Breast epithelium (tissue), 4 donors: Measurements from ENCODE around the gene C11orf68. TPM values are rescaled to one million over a fixed set of nuclear protein-coding genes. Genes with fewer than 3 reads are reported as not detected.

Source experiments
- DNase-seq, 2 donors: peaks; one replicate each; pipeline ENCODE4 v3.0.0-alpha.2; 2019; ENCODE audit warnings: low spot score in 2 of 2
- H3K27ac ChIP-seq, 2 donors: fragments of 200-600 bp; sonication (generic) in 1 of 2; one replicate each; pipeline ENCODE4 v1.5.1; 2016 to 2019; ENCODE audit warnings: mild to moderate bottlenecking in 1 of 2
- H3K27me3 ChIP-seq, 2 donors: fragments of 200-600 bp; sonication (generic) in 1 of 2; one replicate each; pipeline versions ENCODE4 v1.5.1 to v1.6.0; 2017 to 2019; ENCODE audit warnings: control low read depth in 1 of 2, mild to moderate bottlenecking in 1 of 2
- H3K36me3 ChIP-seq: fragments of 200-600 bp; one replicate; pipeline ENCODE4 v1.5.1; 2019
- H3K4me1 ChIP-seq, 2 donors: fragments of 200-600 bp; sonication (generic); one replicate each; pipeline ENCODE4 v1.5.1; 2016 to 2019; ENCODE audit warnings: control low read depth in 1 of 2
- H3K4me3 ChIP-seq, 3 donors: fragments of 200-600 bp; sonication (generic); 1 replicate in 2 of 3; 2 replicates in 1 of 3; pipeline ENCODE4 v1.5.1; 2016 to 2019; ENCODE audit warnings: mild to moderate bottlenecking in 3 of 3, moderate library complexity in 2 of 3
- H3K9me3 ChIP-seq, 2 donors: fragments of 200-600 bp; sonication (generic) in 1 of 2; one replicate each; pipeline ENCODE4 v1.5.1; 2016 to 2019; ENCODE audit warnings: control low read depth in 1 of 2
- POLR2A ChIP-seq: fragments of 450-650 bp; IDR thresholded peaks from one replicate; pipeline ENCODE4 v1.6.1; 2016; ENCODE audit warnings: antibody characterized with exemption, mild to moderate bottlenecking, moderate library complexity
- POLR2AphosphoS5 ChIP-seq, 3 donors: sonication (generic); formaldehyde crosslinking; IDR thresholded peaks; one replicate each; pipeline ENCODE4 v1.6.1; 2017; ENCODE audit warnings: antibody characterized with exemption in 3 of 3
- intact Hi-C: fragments of 100-400 bp; cut with DNase I; formaldehyde crosslinking; loops from one replicate; pipeline ENCODE4 v1.15.1; 2023; ENCODE audit warnings: low total_unique reads
- total RNA-seq, 3 donors: library from RNA; depleted of rRNA; stranded (reverse); fragments of >200 nt; gene quantifications; one replicate each; pipeline ENCODE4 v1.1.0, GENCODE V29; 2016
- TF ChIP-seq, protein P1 (sequence below), 3 donors: fragments of 450-650 bp; IDR thresholded peaks; one replicate each; pipeline ENCODE4 v1.5.1; 2016 to 2017; ENCODE audit warnings: antibody characterized with exemption in 3 of 3, mild to moderate bottlenecking in 3 of 3, moderate library complexity in 3 of 3

Gene C11orf68
- total RNA-seq, 3 donors from 2014 or later: 16.7 to 20.3 (median 19.7) TPM

DNA sequence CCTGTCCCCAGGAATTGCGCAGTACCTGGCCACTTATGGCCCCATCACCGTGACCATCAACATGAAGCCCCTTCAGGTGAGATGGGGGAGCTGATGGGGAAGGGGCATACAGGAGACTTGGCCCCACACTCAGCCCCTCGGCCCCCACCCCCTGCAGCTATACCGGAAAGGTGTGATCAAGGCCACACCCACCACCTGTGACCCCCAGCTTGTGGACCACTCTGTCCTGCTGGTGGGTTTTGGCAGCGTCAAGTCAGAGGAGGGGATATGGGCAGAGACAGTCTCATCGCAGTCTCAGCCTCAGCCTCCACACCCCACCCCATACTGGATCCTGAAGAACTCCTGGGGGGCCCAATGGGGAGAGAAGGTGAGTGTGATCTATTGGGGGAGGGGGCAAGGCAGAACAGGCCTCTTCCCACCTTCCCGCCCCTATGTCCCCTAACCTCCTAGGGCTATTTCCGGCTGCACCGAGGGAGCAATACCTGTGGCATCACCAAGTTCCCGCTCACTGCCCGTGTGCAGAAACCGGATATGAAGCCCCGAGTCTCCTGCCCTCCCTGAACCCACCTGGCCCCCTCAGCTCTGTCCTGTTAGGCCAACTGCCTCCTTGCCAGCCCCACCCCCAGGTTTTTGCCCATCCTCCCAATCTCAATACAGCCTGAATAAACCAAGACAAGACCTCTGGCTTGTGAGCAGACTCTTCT lies 35.7 kb downstream of the C11orf68 start:
- Histone ChIP-seq H3K9me3 (no peaks in the 10 kb centered on the region), H3K36me3 (no peaks in the 10 kb centered on the region), H3K27me3 (no peaks in the 10 kb centered on the region), H3K27ac (no peak overlapping the region), H3K4me3 (no peak overlapping the region), H3K4me1 (peaks cover 5 to 12% of the 10 kb centered on the region in 2 donors)
- no peak for DNase-seq
- TF ChIP-seq POLR2AphosphoS5 (IDR thresholded peaks at IDR 0.05) (no peak), POLR2A (no peak)
- TF ChIP-seq, protein P1, sequence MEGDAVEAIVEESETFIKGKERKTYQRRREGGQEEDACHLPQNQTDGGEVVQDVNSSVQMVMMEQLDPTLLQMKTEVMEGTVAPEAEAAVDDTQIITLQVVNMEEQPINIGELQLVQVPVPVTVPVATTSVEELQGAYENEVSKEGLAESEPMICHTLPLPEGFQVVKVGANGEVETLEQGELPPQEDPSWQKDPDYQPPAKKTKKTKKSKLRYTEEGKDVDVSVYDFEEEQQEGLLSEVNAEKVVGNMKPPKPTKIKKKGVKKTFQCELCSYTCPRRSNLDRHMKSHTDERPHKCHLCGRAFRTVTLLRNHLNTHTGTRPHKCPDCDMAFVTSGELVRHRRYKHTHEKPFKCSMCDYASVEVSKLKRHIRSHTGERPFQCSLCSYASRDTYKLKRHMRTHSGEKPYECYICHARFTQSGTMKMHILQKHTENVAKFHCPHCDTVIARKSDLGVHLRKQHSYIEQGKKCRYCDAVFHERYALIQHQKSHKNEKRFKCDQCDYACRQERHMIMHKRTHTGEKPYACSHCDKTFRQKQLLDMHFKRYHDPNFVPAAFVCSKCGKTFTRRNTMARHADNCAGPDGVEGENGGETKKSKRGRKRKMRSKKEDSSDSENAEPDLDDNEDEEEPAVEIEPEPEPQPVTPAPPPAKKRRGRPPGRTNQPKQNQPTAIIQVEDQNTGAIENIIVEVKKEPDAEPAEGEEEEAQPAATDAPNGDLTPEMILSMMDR (IDR thresholded peaks at IDR 0.05): no peak
- intact Hi-C loops: loop anchor here (10.0 kb wide), 1 partner anchor 82 kb away; the partner anchor contains the start of gene SART1

DNA sequence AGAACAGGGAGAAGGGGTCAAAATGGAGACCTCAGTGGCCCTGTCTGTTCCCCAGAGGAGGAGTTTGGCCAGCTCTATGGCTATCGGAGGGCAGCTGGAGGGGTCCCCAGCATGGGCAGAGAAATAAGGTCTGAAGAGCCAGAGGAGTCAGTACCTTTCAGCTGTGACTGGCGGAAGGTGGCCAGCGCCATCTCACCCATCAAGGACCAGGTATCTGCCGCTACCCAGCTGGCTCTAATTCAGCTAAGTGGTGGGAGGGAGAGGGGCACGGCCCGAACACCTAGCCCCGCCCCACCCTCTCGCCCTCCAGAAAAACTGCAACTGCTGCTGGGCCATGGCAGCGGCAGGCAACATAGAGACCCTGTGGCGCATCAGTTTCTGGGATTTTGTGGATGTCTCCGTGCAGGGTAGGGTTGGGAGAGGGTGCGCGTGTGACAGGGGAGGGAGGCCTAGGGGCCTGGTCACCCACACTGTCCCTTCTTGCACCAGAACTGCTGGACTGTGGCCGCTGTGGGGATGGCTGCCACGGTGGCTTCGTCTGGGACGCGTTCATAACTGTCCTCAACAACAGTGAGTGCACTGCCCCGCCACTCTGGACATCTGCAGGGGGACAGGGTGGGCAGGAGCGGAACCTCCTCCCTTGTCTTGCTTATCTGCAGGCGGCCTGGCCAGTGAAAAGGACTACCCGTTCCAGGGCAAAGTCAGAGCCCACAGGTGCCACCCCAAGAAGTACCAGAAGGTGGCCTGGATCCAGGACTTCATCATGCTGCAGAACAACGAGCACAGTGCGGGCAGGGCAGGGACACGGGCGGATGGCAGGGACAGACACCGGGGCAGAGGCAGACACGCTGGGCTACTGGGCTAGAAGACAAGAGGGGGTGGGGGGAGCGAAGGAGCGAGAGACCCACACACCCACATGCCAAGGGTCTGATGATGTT lies 36.5 kb downstream of the C11orf68 start:
- no peak for DNase-seq
- Histone ChIP-seq H3K4me3 (no peak overlapping the region), H3K9me3 (no peaks in the 10 kb centered on the region), H3K27ac (no peak overlapping the region), H3K4me1 (peaks cover 0 to 5% of the 10 kb centered on the region in 2 donors), H3K27me3 (no peaks in the 10 kb centered on the region), H3K36me3 (no peaks in the 10 kb centered on the region)
- intact Hi-C loops: loop anchor here (10.0 kb wide), 1 partner anchor 82 kb away; the partner anchor contains the start of gene SART1
- no peak for TF ChIP-seq POLR2A
- TF ChIP-seq, protein P1 (IDR thresholded peaks at IDR 0.05): no peak
- TF ChIP-seq POLR2AphosphoS5 (IDR thresholded peaks at IDR 0.05): no peak

DNA sequence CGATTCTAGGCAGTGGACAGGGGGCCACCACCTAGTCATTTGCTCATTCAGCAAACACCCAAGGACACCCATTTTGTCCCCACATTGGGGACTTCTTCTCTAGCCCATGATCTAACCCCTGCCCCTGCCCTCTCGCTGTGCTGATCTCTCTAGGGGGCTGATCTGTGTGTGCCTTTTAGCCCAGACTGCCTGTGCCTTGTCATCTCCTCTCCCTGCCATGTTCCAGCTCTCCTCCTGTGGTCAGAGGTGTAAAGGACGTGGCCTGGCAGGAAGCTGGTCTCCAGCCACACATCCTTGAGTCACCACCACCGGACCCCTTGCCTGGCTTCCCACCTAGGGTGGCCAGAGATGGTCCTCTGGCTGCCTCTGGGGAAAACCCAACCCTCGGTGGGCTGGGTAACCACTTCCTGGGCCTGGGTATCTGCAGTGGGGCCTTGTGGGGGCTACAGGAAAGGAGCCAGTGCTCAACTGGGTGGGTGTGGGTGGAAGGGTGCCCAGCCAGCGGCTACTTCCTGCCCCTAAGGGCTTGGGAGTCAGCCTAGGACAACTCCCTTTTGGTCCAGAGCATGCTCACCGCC lies 37.9 kb downstream of the C11orf68 start:
- TF ChIP-seq POLR2AphosphoS5 (IDR thresholded peaks at IDR 0.05) (no peak), POLR2A (no peak)
- TF ChIP-seq, protein P1 (IDR thresholded peaks at IDR 0.05): no peak
- no peak overlapping the region for H3K4me3 ChIP-seq
- intact Hi-C loops: loop anchor here (10.0 kb wide), 1 partner anchor 84 kb away; the partner anchor contains the start of gene SART1

DNA sequence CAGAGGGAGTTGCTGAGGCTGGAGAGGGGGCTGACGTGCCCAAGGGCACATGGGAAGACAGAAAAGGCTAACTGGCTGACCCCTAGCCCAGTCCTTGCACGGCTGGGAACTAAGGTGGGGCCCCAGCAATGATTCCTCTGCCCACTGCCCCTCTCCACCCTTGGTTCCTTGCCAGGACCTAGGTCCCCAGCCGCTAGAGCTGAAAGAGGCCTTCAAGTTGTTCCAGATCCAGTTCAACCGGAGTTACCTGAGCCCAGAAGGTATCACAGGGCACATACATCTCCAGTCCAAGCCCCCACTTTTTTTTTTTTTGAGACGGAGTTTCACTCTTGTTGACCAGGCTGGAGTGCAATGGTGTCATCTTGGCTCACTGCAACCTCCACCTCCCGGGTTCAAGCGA lies 38.8 kb downstream of the C11orf68 start:
- H3K4me3 ChIP-seq: no peak overlapping the region
- H3K9me3 ChIP-seq: no peaks in the 10 kb centered on the region
- DNase-seq: no peak
- H3K27ac ChIP-seq: no peak overlapping the region
- no peaks in the 10 kb centered on the region for H3K27me3 ChIP-seq
- H3K4me1 ChIP-seq: no peaks in the 10 kb centered on the region
- no peaks in the 10 kb centered on the region for H3K36me3 ChIP-seq
- TF ChIP-seq, protein P1 (IDR thresholded peaks at IDR 0.05): no peak
- no peak for TF ChIP-seq POLR2AphosphoS5 (IDR thresholded peaks at IDR 0.05)
- no peak for TF ChIP-seq POLR2A
- intact Hi-C loops: loop anchor here (10.0 kb wide), 1 partner anchor 85 kb away; the partner anchor contains the start of gene SART1

More for the DNA sequence above, 37.9 kb downstream of the C11orf68 start:
- Histone ChIP-seq H3K9me3 (no peaks in the 10 kb centered on the region), H3K4me1 (no peaks in the 10 kb centered on the region), H3K27me3 (no peaks in the 10 kb centered on the region), H3K27ac (no peak overlapping the region), H3K36me3 (no peaks in the 10 kb centered on the region)
- no peak for DNase-seq
